CD4-positive, alpha-beta T cell treated with Interleukin-15 for 1 hour (primary cell): Measurements from ENCODE around the gene TCP11L2.
"Not testable (repeated sequence)": the region's sequence is repeated elsewhere in the genome, so short reads cannot be mapped to it uniquely, and the experiment has no call there.

Experiments used
- DNase-seq: peaks from one replicate; pipeline ENCODE4 v3.0.0-alpha.2; 2020

TCP11L2 gene

DNA sequence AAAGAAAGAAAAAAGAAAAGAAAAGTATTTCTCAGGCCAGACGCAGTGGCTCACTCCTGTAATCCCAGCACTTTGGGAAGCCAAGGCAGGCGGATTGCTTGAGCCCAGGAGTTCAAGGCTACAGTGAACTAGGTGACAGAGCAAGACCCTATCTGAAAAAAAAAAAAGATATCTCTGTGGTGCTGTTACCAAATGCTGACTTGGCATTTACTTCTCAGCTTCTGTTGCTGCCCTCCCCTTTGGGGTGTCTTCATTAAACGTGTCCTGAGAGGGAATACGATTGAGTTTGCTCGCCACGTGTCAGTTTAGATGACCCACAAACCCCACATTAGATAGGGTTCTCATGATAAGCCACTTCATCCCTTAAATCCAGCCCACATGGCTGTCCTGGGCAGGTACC lies 50.6 kb downstream of the TCP11L2 start:
- DNase-seq = no peak

DNA sequence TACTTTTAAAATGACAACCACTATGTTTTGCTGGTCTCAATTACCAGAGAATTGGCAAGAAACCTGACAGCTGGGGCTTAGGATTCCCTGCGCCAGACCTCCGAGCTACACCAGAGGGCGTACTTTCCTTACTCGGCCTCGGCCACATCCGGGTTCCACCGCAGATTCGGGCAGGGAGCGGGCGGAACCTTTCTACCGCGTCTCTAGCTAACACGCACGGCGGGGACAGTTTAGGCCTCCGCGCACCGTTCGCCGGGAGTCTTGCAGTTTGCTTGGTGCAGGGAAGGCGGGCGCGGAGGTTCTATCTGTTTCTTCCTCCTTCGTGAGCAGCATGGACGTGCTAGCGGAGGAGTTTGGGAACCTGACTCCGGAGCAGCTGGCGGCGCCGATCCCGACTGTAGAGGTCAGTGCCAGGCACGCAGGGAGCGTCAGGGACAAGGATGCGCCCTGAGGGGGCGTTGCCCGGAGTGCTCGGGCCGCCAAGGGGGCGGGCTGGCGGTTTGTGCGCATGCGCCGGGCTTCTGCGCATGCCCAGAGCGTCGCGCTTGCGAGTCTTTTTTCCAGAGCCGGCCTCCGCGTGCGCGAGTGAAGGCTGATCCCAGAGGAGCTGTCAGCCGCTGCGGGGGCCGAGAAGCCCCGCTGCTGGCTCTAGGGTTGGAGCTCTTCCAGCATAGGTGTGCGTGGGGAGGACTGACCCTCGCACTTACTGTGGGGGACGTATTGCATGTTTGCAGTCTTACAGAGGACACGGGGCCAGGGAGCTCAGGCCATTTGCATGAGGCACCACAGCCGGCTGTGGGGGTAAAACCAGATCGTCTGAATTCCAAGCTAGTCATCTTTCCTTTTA lies 55.2 kb downstream of the TCP11L2 start, which contains the start of gene POLR3B:
TSS of gene POLR3B (plus strand) at position 200 of the 847 bp plus-strand sequence. CDS start at position 332, 132 bp downstream.
- peak; percentile 95 for DNase-seq

DNA sequence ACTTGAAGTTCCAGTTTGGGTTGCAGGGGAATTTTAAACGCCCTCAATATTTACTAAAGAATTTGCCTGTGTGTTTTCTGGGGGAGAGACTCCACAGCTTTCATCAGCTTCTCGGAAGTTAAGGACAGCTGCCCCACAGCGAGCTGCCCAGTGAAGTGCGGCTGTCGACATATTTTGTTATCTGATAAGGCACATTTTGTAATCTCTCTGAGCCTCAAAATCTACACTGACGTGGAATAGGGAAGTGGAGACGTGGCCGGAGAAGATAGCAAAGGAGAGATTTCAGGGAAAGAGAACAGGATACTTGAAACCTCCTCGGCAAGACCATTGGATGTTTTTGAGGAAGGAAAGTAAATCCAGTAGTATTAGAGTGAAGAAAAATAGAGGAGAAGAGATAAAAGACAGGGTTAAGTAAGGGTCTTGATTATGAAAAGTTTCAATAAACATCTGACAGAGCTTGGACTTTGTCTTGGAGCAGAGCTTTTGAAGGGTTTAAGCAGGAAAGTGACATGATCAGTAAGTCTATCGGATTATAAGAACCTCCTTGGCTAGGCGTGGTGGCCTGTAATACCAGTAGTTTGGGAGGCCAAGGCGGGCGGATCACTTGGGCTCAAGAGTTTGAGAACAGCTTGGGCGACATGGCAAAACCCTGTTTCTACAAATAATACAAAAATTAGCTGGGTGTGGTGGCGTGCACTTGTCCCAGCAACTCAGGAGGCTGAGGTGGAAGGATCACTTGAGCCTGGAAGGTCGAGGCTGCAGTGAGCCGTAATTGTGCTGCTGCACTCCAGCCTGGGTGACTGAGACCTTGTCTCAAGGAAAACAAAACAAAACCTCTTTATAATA lies 56.1 kb downstream of the TCP11L2 start:
- DNase-seq = no peak

DNA sequence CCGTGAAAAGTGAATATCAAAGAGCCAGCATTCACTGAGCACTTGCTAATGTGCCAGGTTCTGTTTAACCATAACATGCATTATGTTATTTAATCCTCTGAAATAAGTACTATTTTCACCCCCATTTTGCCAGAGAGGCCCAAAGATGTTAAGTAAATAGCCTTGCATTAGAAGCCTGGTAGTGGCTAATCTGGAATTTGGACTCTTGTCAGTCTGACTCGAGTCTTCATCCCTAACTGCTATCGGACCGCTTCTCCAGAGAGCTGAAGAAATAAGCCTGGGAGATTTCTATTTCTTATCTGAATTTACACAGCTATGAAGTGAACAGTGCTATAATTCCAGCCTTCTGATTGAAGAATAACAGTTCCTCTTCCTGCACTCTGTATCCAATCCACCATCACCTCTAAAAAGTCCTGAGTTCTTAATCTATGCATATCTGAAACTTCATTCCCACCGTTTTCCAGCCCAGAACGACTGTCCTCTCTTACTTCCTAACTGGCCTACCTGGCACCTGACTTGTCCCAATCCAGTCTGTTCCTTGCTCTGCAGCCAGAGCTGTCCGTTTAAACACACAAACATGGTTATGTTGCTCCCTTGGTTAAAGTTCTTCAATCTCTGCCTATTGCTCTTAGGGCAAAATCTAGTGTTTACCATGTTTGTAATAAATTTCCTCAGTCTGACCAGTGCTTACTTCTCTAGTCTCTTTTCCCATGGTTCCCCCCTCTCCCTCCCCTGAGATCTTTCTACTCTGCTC lies 57.3 kb downstream of the TCP11L2 start:
- no peak for DNase-seq

DNA sequence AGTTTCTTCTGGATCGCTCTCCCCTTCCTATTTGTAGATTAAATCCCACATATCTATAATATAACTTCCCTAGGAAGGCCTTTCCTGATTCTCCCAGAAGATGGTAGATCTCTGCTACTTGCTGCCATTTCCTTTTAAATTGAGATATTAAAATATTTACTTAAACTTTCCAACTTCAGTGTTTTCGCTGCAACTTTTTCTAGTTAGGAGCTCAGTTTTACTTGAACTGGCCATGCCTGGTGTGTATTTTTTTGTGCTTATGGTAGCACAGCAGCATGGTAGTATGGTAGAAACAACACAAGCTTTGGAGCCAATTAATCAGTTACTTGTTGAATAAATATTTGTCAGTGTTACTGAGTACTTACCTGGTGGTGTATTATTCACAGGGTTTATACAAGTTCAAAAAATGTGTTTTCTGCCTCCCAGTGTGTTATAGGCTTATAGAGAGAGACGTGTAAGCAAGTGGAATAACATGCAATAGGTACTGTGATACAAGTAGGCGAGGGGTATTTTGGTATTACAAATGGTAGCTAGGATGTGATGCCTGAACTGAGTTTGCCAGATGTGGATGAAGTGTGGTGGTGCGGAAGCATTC lies 58.0 kb downstream of the TCP11L2 start:
- no peak for DNase-seq

DNA sequence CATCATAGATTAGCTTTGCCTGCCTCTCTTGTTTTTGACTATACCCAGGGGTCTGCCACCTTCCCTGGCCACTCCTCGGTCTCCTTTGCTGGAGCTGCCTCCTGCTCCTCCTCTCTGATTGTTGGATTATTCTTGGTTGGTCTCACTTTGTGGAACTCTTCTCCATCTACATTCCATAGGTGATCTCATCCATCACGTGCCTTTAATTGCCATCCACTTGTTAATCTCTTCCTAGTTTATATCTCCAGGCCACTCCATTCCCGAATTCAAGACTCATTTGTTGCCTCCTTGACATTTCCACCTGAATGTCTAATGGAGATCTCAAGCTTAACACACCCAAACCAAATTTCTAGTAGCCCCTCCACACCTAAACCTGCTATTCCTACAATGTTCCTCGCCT lies 60.4 kb downstream of the TCP11L2 start:
- DNase-seq = no peak

DNA sequence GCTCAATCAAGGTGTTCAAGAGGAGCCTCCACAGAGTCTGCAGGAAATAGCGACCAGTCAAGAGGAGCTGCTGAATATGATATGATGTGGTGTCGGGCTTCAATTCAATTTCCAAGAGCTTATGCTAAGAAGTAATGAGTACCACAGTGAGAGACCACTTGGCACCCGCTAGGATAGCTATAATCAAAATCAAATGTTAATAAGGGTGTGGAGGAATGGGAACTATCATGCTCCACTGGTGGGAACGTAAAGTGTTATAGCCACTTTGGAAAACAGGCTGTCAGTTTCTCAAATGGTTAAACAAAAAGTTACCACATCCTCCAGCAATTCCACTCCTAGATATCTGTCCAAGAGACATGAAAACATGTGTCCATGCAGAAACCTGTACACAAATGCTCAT lies 61.7 kb downstream of the TCP11L2 start:
- DNase-seq = no peak

DNA sequence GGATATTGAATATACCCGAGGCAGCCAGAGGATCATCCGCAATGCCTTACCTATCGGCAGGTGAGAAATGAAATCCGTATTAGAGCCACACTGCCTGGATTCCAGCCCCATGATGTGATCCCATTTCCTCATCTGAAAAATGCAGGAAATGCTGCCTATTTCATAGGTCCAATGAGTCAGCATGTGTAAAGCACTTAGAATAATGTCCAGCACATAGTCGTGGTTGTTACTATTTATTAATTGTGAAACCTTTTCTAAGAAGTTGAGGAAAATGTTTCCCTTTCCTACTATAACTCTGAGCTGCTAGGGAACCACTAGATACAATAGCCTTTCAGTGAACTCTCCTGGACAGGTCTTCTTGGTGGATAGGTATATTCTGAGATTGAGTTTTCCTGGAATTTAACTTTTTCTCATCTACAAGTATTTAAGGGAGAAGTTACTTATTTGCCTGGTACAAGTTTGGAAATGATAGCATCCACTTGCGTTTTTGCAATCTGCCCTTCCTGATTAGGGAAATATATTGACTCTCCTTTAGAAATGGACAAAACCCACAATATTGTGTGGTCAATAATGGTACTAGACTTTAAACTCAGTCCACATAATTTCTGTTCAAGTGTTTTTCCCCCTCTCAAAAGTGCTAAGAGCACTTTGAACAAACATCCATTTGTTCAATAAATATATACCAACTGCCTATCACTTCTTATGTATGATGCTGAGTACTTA lies 67.3 kb downstream of the TCP11L2 start:
- DNase-seq = no peak

DNA sequence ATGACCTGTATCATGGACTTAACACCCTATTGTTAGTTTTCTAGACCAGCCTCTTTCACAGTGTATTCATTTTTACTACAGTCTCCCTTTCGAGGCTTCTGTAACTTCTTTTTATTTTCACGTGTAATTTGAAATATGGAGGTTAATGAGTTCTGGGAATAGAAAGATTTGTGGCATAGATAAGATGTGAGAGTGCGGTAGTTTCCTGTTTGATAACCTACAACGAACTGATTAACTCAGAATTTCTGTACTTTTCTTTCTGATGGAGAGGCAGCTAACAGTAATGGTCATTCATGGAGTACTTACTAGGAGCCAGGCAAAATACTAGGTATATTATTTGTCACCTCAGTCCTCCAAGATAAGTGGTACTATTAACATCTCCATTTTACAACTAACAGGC lies 76.3 kb downstream of the TCP11L2 start:
- DNase-seq = no peak

DNA sequence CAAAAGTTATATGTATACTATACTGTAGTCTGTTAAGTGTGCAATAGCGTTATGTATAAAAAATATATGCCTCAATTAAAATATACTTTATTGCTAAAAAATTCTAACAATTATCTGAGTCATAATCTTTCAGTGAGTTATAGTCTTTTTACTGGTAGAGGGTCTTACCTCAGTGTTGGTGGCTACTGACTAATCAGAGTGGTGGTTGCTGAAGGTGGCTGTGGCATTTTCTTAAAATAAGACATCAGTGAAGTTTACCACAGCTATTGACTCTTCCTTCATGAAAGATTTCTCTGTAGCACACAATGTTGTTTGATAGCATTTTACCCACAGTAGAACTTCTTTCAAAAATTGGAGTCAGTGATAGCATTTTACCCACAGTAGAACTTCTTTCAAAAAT lies 78.4 kb downstream of the TCP11L2 start:
- no peak for DNase-seq

DNA sequence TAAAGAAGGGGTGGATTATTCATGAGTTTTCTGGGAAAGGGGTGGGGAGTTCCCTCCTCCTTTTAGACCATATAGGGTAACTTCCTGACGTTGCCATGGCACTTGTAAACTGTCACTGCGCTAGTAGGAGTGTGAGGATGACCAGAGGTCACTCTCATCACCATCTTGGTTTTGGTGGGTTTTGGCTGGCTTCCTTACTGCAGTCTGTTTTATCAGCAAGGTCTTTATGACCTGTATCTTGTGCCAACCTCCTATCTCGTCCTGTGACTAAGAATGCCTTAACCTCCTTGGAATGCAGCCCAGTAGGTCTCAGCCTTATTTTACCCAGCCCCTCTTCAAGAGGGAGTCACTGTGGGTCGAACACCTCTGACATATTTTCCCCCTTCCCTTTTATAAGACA lies 79.3 kb downstream of the TCP11L2 start:
- not testable (repeated sequence) for DNase-seq

DNA sequence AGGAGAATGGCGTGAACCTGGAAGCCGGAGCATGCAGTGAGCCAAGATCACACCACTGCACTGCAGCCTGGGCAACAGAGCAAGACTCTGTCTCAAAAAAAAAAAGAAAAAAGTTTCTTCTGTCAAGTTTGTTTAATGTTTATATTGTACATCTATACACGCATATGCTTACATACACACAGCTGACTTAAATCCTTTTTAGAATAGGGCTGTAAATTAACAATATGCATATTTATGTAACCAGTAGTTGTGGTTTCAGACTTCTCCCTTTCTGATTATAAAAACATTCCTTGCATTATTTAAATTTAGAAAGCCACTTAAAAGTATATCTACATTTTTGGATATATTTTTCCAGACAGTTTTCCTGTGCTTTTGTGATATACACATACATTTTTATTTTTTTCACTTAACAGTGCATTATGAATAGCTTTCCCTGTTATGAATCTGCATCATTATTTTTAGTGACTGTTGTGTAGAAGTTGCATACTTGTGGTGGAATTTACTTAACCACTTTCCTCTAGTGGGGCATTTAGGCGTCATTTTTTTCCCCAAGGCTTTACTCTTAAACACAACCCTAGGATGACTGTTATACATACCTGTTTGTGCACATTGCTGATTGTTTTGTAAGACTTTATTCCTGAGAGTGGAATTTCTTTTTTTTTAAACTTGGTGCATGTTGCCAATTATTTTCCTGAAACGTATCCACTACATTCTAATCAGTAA lies 84.4 kb downstream of the TCP11L2 start:
- DNase-seq = no peak

DNA sequence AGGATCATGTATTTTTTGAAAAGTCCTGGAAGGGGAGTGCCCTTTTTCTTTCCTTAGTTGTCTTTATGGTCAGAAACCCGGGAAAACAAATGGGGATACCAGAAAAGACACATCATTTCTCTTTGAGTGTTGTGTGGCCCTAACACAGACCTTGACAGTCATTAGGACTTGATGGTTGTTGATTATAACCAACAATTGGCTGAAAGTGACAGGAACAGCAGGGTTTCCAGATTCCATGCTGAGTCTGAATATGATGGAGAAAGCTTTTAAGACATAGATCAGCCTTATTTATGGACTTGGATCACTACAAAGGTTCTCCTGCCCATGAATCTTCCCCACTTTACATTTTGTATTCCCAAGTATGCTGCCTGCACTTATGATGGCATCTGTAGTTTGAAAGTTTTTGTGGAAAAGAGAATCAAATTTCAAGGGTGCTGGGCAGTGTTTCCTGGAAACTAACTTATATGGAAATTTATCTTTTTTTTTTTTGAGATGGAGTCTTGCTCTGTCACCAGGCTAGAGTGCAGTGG lies 85.4 kb downstream of the TCP11L2 start:
- no peak for DNase-seq

DNA sequence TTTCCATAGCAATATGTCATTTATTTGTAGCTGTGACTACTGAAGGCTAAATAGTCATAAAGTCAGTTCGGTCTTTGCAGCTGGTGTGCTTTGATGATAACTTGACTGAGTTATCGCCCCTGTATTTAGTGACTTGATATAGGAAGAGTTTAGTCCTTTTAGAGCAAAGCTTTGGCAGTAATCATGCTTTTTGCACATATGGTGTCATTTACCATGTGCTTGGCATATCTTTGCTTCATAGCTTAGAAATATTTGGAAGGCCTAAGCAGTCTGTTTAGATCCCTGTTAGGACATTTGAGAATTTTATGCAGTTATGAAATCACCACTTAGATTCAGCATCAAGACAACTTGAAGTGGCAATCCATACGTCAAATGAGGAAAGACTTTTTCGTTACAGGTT lies 86.6 kb downstream of the TCP11L2 start:
- DNase-seq = no peak

DNA sequence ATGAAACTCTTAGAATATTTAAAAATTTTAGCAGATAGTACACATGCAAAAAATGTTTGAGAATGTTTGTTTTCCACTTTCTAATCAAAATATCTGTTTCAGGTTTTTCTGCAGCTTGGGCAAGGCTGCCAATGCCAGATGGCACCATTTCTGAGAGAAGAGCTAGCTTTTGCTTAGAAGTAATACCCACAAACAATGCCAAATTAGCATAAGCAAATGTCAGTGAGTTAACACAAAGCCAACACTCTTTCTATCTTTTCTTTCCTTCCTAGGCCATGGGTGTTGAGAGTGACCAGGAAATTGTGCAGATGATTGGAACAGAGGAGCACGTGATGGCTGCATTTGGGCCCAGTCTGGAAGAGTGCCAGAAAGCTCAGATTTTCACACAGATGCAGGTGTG lies 90.2 kb downstream of the TCP11L2 start:
- no peak for DNase-seq
